Measurements from ENCODE around the gene MTG2. TPM values are rescaled to one million over a fixed set of nuclear protein-coding genes. Genes with fewer than 3 reads are reported as not detected.

The MTG2 gene, protein sequence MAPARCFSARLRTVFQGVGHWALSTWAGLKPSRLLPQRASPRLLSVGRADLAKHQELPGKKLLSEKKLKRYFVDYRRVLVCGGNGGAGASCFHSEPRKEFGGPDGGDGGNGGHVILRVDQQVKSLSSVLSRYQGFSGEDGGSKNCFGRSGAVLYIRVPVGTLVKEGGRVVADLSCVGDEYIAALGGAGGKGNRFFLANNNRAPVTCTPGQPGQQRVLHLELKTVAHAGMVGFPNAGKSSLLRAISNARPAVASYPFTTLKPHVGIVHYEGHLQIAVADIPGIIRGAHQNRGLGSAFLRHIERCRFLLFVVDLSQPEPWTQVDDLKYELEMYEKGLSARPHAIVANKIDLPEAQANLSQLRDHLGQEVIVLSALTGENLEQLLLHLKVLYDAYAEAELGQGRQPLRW
- total RNA-seq: 10 to 100 TPM; 19.3 to 32.5 (median 26.3) TPM

DNA sequence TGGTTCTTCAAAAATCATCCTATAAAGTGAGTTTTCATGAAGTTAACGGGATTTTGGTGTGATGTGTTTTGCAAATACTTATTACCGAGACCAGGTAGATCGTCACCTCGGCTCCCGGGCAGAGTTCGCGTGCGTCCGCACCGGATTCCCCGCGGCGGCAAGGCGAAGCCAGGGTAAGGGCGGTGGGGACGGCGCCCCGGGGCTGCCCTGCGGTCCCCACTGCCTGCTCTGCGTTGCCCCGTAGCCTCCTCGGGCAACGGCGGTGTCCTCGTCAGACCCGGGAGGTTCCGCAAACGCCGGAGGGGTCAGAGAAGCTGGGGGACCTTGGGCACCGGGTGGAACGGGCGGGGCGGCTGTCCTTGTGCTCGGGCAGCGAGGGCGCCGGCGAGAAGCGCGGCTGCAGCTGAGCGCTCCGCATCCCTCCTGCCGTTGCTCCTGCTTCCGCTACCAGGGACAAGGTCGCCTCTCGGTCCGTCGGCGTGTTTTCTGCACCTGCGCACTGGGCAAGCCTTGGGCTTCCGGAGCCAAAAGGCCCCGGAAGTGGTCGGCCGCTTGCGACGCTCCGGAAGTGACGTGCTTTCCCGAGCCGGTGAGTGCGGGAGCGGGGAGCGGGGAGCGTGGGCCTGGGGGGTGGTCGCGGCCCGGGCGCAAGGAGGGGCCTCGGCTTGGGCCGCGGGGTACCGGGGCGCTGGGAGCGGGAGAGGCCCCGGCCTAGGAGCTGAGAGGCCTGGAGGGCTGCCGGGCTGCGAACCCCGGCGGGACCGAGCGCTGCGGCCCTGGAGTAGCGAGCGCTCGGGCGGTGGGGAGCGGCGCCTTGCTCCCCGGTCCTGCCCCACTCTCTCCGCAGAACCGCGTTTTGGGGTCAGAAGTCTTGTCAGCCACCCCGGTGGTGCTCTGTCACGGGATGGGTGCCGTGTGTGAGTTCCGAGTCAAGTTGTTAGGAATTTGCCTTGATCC lies at the start of gene MTG2:
Gene MTG2 (plus strand): TSS at position 560 of the 957 bp plus-strand sequence. CDS start 10,393 bp downstream, outside the sequence.
- TF ChIP-seq, protein P1, sequence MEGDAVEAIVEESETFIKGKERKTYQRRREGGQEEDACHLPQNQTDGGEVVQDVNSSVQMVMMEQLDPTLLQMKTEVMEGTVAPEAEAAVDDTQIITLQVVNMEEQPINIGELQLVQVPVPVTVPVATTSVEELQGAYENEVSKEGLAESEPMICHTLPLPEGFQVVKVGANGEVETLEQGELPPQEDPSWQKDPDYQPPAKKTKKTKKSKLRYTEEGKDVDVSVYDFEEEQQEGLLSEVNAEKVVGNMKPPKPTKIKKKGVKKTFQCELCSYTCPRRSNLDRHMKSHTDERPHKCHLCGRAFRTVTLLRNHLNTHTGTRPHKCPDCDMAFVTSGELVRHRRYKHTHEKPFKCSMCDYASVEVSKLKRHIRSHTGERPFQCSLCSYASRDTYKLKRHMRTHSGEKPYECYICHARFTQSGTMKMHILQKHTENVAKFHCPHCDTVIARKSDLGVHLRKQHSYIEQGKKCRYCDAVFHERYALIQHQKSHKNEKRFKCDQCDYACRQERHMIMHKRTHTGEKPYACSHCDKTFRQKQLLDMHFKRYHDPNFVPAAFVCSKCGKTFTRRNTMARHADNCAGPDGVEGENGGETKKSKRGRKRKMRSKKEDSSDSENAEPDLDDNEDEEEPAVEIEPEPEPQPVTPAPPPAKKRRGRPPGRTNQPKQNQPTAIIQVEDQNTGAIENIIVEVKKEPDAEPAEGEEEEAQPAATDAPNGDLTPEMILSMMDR (IDR thresholded peaks at IDR 0.05): no peak
- peak; percentile 94 for ATAC-seq (ENCODE audit: low FRiP score)
- peak; percentile 78 for DNase-seq (ENCODE audit: low spot score)

DNA sequence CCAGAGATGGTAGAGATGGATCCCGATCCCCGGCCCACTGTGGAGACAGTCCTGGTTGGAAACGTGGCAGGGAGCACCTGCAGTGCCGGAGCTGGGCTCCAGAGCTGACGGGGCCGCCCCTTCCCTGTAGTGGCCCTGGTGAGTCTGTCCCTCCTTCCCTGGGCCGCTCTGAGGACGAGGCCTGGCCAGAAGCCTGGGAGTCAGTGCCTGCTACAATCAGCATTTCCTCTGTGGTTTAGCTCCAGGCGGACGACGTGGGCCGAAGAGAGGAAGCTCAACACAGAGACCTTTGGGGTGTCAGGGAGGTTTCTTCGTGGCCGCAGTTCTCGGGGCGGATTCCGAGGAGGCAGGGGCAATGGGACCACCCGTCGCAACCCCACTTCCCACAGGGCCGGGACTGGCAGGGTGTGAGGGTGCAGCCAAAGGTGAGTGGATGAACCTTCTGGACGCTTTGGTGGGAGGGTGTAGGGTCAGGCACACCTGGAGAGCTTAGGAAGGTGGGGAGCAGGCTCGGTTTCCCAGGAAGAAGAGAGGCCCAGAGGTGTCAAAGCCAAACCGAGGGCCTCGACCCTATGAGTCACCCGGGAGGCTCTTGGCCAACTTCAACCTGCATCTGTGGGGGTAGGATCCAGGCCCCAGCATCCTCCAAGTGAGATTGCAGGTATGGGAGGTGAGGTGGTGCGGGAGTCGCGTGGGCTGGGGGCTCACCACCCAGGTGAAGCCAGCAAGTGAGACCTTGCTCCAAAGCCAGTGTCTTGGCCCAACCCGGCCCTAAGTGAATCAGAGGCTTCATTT lies 49.6 kb upstream of the MTG2 start:
- DNase-seq (ENCODE audit: low spot score) (no peak), ATAC-seq (ENCODE audit: low FRiP score) (peak; percentile 24)
- TF ChIP-seq, protein P1 (IDR thresholded peaks at IDR 0.05): no peak

DNA sequence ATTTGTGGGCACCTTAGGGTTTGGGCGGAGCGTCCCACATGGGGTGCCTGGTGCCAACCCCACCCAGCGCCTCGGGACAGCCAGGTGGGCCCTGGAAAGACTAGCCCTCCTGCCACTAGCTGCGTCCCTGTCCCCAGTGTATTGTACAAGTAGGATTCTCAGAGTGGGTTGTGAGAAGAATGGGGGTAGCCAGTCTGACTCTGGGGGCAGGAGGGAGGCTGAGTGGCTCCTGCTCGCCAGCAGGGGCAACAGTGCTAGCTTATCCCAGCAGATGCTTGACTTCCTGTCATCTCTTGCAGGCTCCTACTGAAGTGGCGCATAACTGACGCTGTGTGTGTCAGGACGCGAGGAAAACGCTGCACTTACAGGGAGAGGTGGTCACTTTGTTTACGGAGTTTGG lies 49.0 kb upstream of the MTG2 start:
- no peak for ATAC-seq (ENCODE audit: low FRiP score)

DNA sequence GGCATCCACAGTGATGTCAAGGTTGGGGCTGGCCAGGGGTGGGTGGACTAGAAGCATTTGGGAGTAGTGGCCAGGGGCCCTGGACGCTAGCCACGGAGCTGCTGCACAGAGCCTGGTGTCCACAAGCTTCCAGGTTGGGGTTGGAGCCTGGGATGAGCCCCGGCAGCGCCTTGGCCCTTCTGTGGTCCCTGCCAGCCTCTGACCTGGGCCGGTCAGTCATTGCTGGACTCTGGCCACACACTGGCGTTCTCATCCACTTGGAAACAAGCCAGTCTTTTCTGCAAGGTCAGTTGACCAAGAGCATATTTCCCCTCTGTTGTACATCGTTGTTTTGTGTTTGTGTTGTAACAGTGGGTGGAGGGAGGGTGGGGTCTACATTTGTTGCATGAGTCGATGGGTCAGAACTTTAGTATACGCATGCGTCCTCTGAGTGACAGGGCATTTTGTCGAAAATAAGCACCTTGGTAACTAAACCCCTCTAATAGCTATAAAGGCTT lies 48.0 kb upstream of the MTG2 start:
- TF ChIP-seq, protein P1 (IDR thresholded peaks at IDR 0.05): no peak
- no peak for DNase-seq (ENCODE audit: low spot score)
- ATAC-seq (ENCODE audit: low FRiP score): peak; percentile 69

More for the DNA sequence above, 49.0 kb upstream of the MTG2 start:
- TF ChIP-seq, protein P1 (IDR thresholded peaks at IDR 0.05): no peak
- DNase-seq (ENCODE audit: low spot score): no peak

DNA sequence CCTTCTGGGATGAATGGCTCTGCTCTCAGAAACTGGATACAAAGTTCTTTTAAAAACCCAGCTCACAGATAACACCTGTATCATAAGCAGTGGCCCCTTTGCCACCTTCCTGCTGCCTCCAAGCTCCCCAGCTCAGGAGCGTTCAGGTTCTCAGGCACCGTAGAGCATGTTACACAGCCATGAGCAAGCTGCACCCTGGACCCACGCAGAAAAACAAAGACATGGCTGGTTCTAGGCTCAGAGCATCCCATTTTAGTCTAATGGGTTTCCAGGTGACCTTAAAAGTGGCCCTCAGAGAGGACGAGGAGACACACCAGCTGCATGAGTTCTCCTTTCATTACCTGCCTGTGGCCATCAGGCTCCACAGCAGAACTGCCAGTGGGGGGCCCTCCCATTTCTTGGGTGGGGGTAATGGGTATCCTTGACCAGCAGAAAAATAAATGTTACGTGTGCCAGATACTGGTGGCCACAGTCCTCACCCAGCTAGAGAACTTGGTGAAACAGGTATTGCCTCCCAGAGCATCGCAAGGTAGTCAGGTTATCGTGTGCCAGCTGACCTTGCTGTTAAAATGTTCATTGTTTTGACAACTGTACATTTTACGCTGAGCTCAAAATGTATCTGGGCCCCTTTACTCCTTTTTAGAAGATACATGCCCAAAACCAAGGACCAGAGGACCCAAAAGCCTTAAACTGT lies 47.1 kb upstream of the MTG2 start:
- DNase-seq (ENCODE audit: low spot score): no peak
- no peak for ATAC-seq (ENCODE audit: low FRiP score)
- TF ChIP-seq, protein P1 (IDR thresholded peaks at IDR 0.05): no peak

Measured in omental fat pad (tissue), 4 donors.